RWPE2 (cell line): ENCODE measurements around the gene RTCA.

Experiments
- ATAC-seq: fragments of 200-7000 bp; cut with Tn5 transposase; 3 replicates; pipeline ENCODE4 v1.9.1; 2021; ENCODE audit warnings: low read depth
- DNase-seq: peaks from one replicate; pipeline ENCODE4 v3.0.0-alpha.2; 2020; ENCODE audit warnings: low spot score
- H3K27ac ChIP-seq: fragments of 450-650 bp; 2 replicates; pipeline ENCODE4 v1.5.1; 2017; ENCODE audit warnings: mild to moderate bottlenecking; ENCODE audit not compliant: poor library complexity, severe bottlenecking
- H3K27me3 ChIP-seq: fragments of 250-450 bp; sonication (Bioruptor Pico); 2 replicates; pipeline ENCODE4 v1.5.1; 2021; ENCODE audit warnings: mild to moderate bottlenecking, moderate library complexity; ENCODE audit not compliant: insufficient read depth, poor library complexity, severe bottlenecking
- H3K36me3 ChIP-seq: fragments of 250-450 bp; sonication (Bioruptor Pico); 2 replicates; pipeline ENCODE4 v1.5.1; 2020; ENCODE audit warnings: low read depth, mild to moderate bottlenecking, moderate library complexity
- H3K4me1 ChIP-seq: fragments of 250-450 bp; sonication (Bioruptor Pico); 2 replicates; pipeline ENCODE4 v1.5.1; 2021; ENCODE audit warnings: mild to moderate bottlenecking, moderate library complexity; ENCODE audit not compliant: insufficient read depth, poor library complexity, severe bottlenecking
- H3K4me3 ChIP-seq: fragments of 250-450 bp; sonication (Bioruptor Pico); 2 replicates; pipeline ENCODE4 v1.5.1; 2021; ENCODE audit warnings: mild to moderate bottlenecking, moderate library complexity; ENCODE audit not compliant: severe bottlenecking
- H3K9me3 ChIP-seq: fragments of 250-450 bp; sonication (Bioruptor Pico); 2 replicates; pipeline ENCODE4 v1.5.1; 2021; ENCODE audit warnings: mild to moderate bottlenecking, moderate library complexity; ENCODE audit not compliant: severe bottlenecking
- CTCF ChIP-seq: fragments of 450-650 bp; IDR thresholded peaks from one replicate; pipeline ENCODE4 v1.5.1; 2017; ENCODE audit warnings: mild to moderate bottlenecking, moderate library complexity; ENCODE audit not compliant: poor library complexity, severe bottlenecking

Gene RTCA

GRCh38 chr1:100265931-100266740 lies at the start of gene RTCA:
Gene RTCA (plus strand): TSS chr1:100266216. CDS start chr1:100266376, 160 bp downstream.
- TF ChIP-seq CTCF = no peak
- DNase-seq (peak; percentile 92), ATAC-seq (peak; percentile 96)
- H3K4me1 ChIP-seq = peaks cover 3% of the 10 kb centered on the region
- peak within 1 kb of the TSS; percentile 83 for H3K4me3 ChIP-seq
- peak within 1 kb of the TSS; percentile 21 for H3K27ac ChIP-seq
- H3K27me3 ChIP-seq = no peaks in the 10 kb centered on the region
- H3K36me3 ChIP-seq = peaks cover 45% of the 10 kb centered on the region
- no peaks in the 10 kb centered on the region for H3K9me3 ChIP-seq

- H3K27ac ChIP-seq = no peak overlapping the region
- no peak for TF ChIP-seq CTCF
- DNase-seq (no peak), ATAC-seq (no peak)
- H3K4me3 ChIP-seq = no peak overlapping the region
- H3K9me3 ChIP-seq = no peaks in the 10 kb centered on the region
- H3K4me1 ChIP-seq = no peaks in the 10 kb centered on the region
- H3K36me3 ChIP-seq = peaks cover 40% of the 10 kb centered on the region
- no peaks in the 10 kb centered on the region for H3K27me3 ChIP-seq
Observed at GRCh38 chr1:100217834-100218233, 48.2 kb upstream of the RTCA start.

GRCh38 chr1:100219457-100219856 lies 46.6 kb upstream of the RTCA start:
- H3K4me1 ChIP-seq = no peaks in the 10 kb centered on the region
- no peak overlapping the region for H3K27ac ChIP-seq
- DNase-seq (no peak), ATAC-seq (no peak)
- TF ChIP-seq CTCF = no peak
- H3K4me3 ChIP-seq = no peak overlapping the region
- H3K9me3 ChIP-seq = no peaks in the 10 kb centered on the region
- peaks cover 42% of the 10 kb centered on the region for H3K36me3 ChIP-seq
- H3K27me3 ChIP-seq = no peaks in the 10 kb centered on the region

GRCh38 chr1:100219883-100220282 lies 46.1 kb upstream of the RTCA start:
- Histone ChIP-seq H3K27me3 (no peaks in the 10 kb centered on the region), H3K4me3 (no peak overlapping the region), H3K9me3 (no peaks in the 10 kb centered on the region), H3K36me3 (peaks cover 39% of the 10 kb centered on the region), H3K27ac (no peak overlapping the region), H3K4me1 (no peaks in the 10 kb centered on the region)
- TF ChIP-seq CTCF = no peak
- DNase-seq (no peak), ATAC-seq (no peak)

- DNase-seq = no peak
- H3K4me3 ChIP-seq = no peak overlapping the region
- no peak for TF ChIP-seq CTCF
- H3K36me3 ChIP-seq = peaks cover 20% of the 10 kb centered on the region
- no peak overlapping the region for H3K27ac ChIP-seq
- H3K4me1 ChIP-seq = no peaks in the 10 kb centered on the region
- no peak for ATAC-seq
- no peaks in the 10 kb centered on the region for H3K27me3 ChIP-seq
- H3K9me3 ChIP-seq = no peaks in the 10 kb centered on the region
Observed at GRCh38 chr1:100222428-100222827, 43.6 kb upstream of the RTCA start.
